Gastroesophageal sphincter (tissue), 3 donors: ENCODE measurements around the gene CCDC154.
"Not testable (repeated sequence)": the region's sequence is repeated elsewhere in the genome, so short reads cannot be mapped to it uniquely, and the experiment has no call there.

Experiments used
- CTCF ChIP-seq, 4 experiments: fragments of 200-600 bp in 2 of 4; fragments of 450-650 bp in 2 of 4; sonication (generic) in 1 of 4; IDR thresholded peaks; one replicate each; pipeline ENCODE4 v1.5.1; 2017 to 2019; ENCODE audit warnings: antibody characterized with exemption in 4 of 4, mild to moderate bottlenecking in 2 of 4, moderate library complexity in 2 of 4
- POLR2A ChIP-seq, 2 donors: fragments of 450-650 bp; IDR thresholded peaks; one replicate each; pipeline ENCODE4 v1.6.1; 2017; ENCODE audit warnings: antibody characterized with exemption in 2 of 2, mild to moderate bottlenecking in 2 of 2, moderate library complexity in 1 of 2
- POLR2AphosphoS5 ChIP-seq: sonication (generic); formaldehyde crosslinking; IDR thresholded peaks from one replicate; pipeline ENCODE4 v1.6.1; 2017; ENCODE audit warnings: antibody characterized with exemption

GRCh38 chr16:1439699-1440074 is 4.7 kb downstream of the CCDC154 start:
- TF ChIP-seq CTCF (IDR thresholded peaks at IDR 0.05); POLR2A (IDR thresholded peaks at IDR 0.05); POLR2AphosphoS5: not testable (repeated sequence)
